Measurements from ENCODE around the gene GIMAP1.
"Not testable (repeated sequence)": the region's sequence is repeated elsewhere in the genome, so short reads cannot be mapped to it uniquely, and the experiment has no call there.

GRCh38 chr7:150676854-150677253 lies 39.6 kb upstream of the GIMAP1 start:
- TF ChIP-seq POLR2A, POLR2AphosphoS5 (IDR thresholded peaks at IDR 0.05; ENCODE audit: low read depth, low read length): not testable (repeated sequence)

All from GM12892 (cell line).